ENCODE measurements around the gene DNPH1. TPM values are rescaled to one million over a fixed set of nuclear protein-coding genes. Genes with fewer than 3 reads are reported as not detected.

DNPH1 gene
- polyA plus RNA-seq, 3 donors = 31.9 to 55.4 (median 42.7) TPM

DNA sequence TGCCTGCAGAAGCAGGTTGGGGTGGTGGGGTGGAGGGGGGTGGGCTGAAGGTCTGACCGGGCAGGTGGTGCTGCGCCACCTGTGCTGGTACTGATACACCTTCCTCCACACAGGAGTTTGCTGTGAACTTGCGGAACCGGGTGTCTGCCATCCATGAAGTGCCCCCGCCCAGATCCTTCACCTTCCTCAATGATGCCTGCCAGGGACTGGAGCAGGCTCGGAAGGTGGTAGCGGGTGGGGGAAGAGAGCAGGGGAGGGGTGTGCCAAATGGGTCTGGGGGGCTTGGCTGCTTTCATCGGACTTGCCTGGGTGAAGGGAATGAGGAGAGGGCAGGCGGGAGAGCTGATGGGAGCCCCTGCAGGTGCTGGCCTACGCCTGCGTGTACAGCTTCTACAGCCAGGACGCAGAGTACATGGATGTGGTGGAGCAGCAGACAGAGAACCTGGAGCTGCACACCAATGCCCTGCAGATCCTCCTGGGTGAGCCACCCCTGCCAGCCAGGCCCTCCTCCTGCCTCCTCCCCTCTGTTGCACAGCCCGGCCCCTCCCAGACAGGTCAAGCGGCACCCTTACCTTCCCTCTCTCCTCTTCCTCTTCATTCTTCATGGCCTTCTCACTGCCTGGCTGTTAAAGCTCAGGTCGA lies 6.7 kb downstream of the DNPH1 start:
- H3K4me1 Mint-ChIP-seq = peaks cover 16% of the 10 kb centered on the region
- Histone ChIP-seq H3K4me2 (replicated peaks; ENCODE audit: extremely low read depth, low read length, poor library complexity, severe bottlenecking) (no peak overlapping the region), H2AFZ (ENCODE audit: insufficient read depth, low read depth, low read length, poor library complexity, severe bottlenecking) (no peak overlapping the region), H3K27me3 (ENCODE audit: control insufficient read depth in 2 of 2, insufficient read depth in 2 of 2, low read length in 2 of 2) (no peaks in the 10 kb centered on the region), H3K4me3 (replicated peaks in 1 of 3; ENCODE audit: low read depth in 2 of 3, low read length in 3 of 3) (no peak overlapping the region), H3K4me1 (ENCODE audit: control insufficient read depth in 1 of 2, insufficient read depth in 2 of 2, low read length in 2 of 2) (peaks cover 10 to 16% of the 10 kb centered on the region in 2 donors), H4K20me1 (ENCODE audit: insufficient read depth, low read length) (no peaks in the 10 kb centered on the region), H3K27ac (ENCODE audit: low read depth in 1 of 2, low read length in 2 of 2) (no peak overlapping the region), H3K79me2 (ENCODE audit: insufficient read depth, low read length) (no peaks in the 10 kb centered on the region), H3K9me3 (replicated peaks in 1 of 2; ENCODE audit: control insufficient read depth in 1 of 2, insufficient read depth in 1 of 2, low read length in 2 of 2) (no peaks in the 10 kb centered on the region), H3K9ac (ENCODE audit: insufficient read depth, low read length, poor library complexity, severe bottlenecking) (no peak overlapping the region), H3K36me3 (replicated peaks in 1 of 2; ENCODE audit: control insufficient read depth in 1 of 2, insufficient read depth in 2 of 2, low read length in 2 of 2) (peaks cover 40 to 58% of the 10 kb centered on the region in 2 donors)
- H3K36me3 Mint-ChIP-seq = peaks cover 48 to 61% of the 10 kb centered on the region in 2 donors
- no peaks in the 10 kb centered on the region for H3K9me3 Mint-ChIP-seq
- WGBS (ENCODE audit: insufficient coverage) = 100% methylated on average over 8 of the region's 15 CpGs
- H3K4me3 Mint-ChIP-seq = no peak overlapping the region
- no peak for DNase-seq
- TF ChIP-seq, protein P1, sequence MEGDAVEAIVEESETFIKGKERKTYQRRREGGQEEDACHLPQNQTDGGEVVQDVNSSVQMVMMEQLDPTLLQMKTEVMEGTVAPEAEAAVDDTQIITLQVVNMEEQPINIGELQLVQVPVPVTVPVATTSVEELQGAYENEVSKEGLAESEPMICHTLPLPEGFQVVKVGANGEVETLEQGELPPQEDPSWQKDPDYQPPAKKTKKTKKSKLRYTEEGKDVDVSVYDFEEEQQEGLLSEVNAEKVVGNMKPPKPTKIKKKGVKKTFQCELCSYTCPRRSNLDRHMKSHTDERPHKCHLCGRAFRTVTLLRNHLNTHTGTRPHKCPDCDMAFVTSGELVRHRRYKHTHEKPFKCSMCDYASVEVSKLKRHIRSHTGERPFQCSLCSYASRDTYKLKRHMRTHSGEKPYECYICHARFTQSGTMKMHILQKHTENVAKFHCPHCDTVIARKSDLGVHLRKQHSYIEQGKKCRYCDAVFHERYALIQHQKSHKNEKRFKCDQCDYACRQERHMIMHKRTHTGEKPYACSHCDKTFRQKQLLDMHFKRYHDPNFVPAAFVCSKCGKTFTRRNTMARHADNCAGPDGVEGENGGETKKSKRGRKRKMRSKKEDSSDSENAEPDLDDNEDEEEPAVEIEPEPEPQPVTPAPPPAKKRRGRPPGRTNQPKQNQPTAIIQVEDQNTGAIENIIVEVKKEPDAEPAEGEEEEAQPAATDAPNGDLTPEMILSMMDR (IDR thresholded peaks at IDR 0.05) = no peak
- intact Hi-C loops (cut with micrococcal nuclease) = no loop called here
- peak overlapping the region in 3 of 7 donors; percentile 0 to 77 (median 39) for H3K27ac Mint-ChIP-seq
- peaks cover 0 to 4% (median 2%) of the 10 kb centered on the region in 3 donors for H3K27me3 Mint-ChIP-seq (ENCODE audit: low read depth in 3 of 3)

DNA sequence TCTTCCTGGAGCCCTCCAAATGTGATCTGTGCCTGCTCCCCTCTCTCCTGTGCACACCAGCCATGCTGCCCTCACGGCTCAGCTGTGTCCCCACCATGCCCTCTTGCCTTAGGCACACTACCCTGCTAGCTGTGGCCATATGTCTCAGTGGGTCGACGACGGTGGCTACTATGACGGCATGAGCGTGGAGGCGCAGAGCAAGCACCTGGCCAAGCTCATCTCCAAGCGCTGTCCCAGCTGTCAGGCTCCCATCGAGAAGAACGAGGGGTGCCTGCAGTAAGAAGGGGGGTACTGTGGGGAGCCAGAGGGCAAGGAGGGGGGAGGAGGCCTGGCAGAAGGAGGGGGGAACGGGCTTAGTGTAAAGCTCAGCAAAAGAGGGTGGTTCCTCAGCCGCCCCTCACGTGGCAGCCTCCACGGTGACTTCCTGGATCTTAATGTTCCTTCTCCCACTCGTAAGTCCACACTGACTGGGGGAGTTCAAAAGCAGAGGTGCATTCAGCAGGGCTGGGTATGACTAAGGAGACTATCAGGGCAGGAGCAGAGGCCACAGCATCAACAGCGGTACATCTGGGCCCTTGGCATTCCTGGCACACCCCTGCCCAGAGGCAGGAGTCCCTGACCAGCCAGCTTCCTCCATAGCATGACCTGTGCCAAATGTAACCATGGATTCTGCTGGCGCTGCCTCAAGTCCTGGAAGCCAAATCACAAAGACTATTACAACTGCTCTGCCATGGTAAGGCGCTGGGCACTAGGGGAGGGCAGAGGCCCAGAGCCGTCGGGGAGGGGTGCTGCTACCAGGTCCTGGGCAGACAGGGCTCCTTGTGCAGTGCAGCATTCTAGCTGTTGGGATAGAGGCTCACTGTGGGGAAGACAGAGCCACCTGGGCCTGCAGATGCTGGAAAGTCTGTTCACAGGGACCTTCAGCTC lies 8.0 kb downstream of the DNPH1 start:
- H3K36me3 Mint-ChIP-seq = peaks cover 57 to 68% of the 10 kb centered on the region in 2 donors

More for the DNA sequence above, 8.0 kb downstream of the DNPH1 start:
- DNase-seq = no peak
- peak overlapping the region in 5 of 7 donors; percentile 20 to 76 (median 55) for H3K27ac Mint-ChIP-seq
- Histone ChIP-seq H3K4me2 (replicated peaks; ENCODE audit: extremely low read depth, low read length, poor library complexity, severe bottlenecking) (no peak overlapping the region), H3K27me3 (ENCODE audit: control insufficient read depth in 2 of 2, insufficient read depth in 2 of 2, low read length in 2 of 2) (no peaks in the 10 kb centered on the region), H3K4me3 (replicated peaks in 1 of 3; ENCODE audit: low read depth in 2 of 3, low read length in 3 of 3) (no peak overlapping the region), H3K36me3 (replicated peaks in 1 of 2; ENCODE audit: control insufficient read depth in 1 of 2, insufficient read depth in 2 of 2, low read length in 2 of 2) (peaks cover 52 to 71% of the 10 kb centered on the region in 2 donors), H3K9ac (ENCODE audit: insufficient read depth, low read length, poor library complexity, severe bottlenecking) (no peak overlapping the region), H3K9me3 (replicated peaks in 1 of 2; ENCODE audit: control insufficient read depth in 1 of 2, insufficient read depth in 1 of 2, low read length in 2 of 2) (no peaks in the 10 kb centered on the region), H2AFZ (ENCODE audit: insufficient read depth, low read depth, low read length, poor library complexity, severe bottlenecking) (no peak overlapping the region), H3K4me1 (ENCODE audit: control insufficient read depth in 1 of 2, insufficient read depth in 2 of 2, low read length in 2 of 2) (peaks cover 10 to 16% of the 10 kb centered on the region in 2 donors), H4K20me1 (ENCODE audit: insufficient read depth, low read length) (no peaks in the 10 kb centered on the region), H3K27ac (ENCODE audit: low read depth in 1 of 2, low read length in 2 of 2) (no peak overlapping the region), H3K79me2 (ENCODE audit: insufficient read depth, low read length) (no peaks in the 10 kb centered on the region)
- H3K27me3 Mint-ChIP-seq (ENCODE audit: low read depth in 3 of 3) = peaks cover 0 to 4% (median 2%) of the 10 kb centered on the region in 3 donors
- H3K4me3 Mint-ChIP-seq = no peak overlapping the region
- no peaks in the 10 kb centered on the region for H3K9me3 Mint-ChIP-seq
- 89% methylated on average over 19 of the region's 20 CpGs for WGBS (ENCODE audit: insufficient coverage)
- H3K4me1 Mint-ChIP-seq = peaks cover 15% of the 10 kb centered on the region
- intact Hi-C loops (cut with micrococcal nuclease) = no loop called here
- TF ChIP-seq, protein P1 (IDR thresholded peaks at IDR 0.05) = no peak
